GM13976 (cell line): ENCODE results near the gene FTSJ3.

ENCODE experiments used
- DNase-seq: peaks from one replicate; pipeline ENCODE4 v3.0.0; 2012; ENCODE audit warnings: low spot score
- in situ Hi-C: fragments of 300-500 bp; cut with MboI; formaldehyde crosslinking; loops from one replicate; pipeline ENCODE4 v1.12.0; 2022; ENCODE audit warnings: low sequenced_read_pairs, mixed read lengths, inconsistent platforms; ENCODE audit not compliant: unreplicated experiment
- TF ChIP-seq, protein P1 (sequence below): IDR thresholded peaks from 2 replicates; pipeline ENCODE4 v1.5.1; 2012; ENCODE audit warnings: borderline replicate concordance, mild to moderate bottlenecking; ENCODE audit not compliant: insufficient read depth; ENCODE audit errors: extremely low read depth, missing control alignments, control extremely low read depth

FTSJ3 gene

DNA sequence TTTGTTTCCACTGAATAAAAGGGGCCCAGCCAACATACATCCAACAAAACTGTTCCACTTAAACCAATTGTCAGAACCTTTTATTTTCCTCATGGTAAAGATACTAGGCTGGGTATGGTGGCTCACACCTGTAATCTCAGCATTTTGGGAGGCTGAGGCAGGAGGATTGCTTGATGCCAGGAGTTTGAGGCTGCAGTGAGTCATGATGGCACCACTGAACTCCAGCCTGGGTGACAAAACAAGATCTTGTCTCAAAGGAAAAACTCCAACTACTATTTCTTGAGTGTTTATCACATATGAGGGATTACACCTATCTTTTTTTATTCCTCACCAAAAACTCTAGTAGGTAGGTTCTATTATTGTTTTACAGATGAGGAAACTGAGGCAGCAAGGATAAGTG is 4.9 kb downstream of the FTSJ3 start:
- TF ChIP-seq, protein P1, sequence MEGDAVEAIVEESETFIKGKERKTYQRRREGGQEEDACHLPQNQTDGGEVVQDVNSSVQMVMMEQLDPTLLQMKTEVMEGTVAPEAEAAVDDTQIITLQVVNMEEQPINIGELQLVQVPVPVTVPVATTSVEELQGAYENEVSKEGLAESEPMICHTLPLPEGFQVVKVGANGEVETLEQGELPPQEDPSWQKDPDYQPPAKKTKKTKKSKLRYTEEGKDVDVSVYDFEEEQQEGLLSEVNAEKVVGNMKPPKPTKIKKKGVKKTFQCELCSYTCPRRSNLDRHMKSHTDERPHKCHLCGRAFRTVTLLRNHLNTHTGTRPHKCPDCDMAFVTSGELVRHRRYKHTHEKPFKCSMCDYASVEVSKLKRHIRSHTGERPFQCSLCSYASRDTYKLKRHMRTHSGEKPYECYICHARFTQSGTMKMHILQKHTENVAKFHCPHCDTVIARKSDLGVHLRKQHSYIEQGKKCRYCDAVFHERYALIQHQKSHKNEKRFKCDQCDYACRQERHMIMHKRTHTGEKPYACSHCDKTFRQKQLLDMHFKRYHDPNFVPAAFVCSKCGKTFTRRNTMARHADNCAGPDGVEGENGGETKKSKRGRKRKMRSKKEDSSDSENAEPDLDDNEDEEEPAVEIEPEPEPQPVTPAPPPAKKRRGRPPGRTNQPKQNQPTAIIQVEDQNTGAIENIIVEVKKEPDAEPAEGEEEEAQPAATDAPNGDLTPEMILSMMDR, result no peak
- no peak for DNase-seq

DNA sequence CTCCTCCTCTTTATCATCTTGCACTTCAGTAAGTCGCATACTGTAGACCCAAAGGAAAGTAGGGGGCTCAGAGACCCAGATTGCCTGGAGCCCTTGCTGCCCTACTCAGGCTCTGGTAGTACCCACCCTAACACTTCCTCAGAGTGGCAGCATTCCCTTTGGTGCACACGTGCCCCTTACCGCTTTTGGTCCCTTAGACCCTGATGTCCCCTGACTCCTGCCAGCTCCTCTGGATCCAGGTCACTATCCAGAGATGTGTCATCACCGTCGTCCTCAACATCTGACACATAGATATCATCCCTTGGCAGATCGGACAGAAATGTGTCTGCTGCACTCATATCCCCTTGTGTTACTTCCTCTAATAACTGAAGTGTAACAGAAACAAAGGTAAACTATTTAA is 5.7 kb downstream of the FTSJ3 start:
- TF ChIP-seq, protein P1, result no peak
- DNase-seq, result no peak
- in situ Hi-C loops, result loop anchor here (25.0 kb wide), 1 partner anchor 385 kb away; the partner anchor contains the start of gene CYB561

More for the DNA sequence above, 4.9 kb downstream of the FTSJ3 start:
- in situ Hi-C loops, result loop anchor here (25.0 kb wide), 1 partner anchor 385 kb away; the partner anchor contains the start of gene CYB561

DNA sequence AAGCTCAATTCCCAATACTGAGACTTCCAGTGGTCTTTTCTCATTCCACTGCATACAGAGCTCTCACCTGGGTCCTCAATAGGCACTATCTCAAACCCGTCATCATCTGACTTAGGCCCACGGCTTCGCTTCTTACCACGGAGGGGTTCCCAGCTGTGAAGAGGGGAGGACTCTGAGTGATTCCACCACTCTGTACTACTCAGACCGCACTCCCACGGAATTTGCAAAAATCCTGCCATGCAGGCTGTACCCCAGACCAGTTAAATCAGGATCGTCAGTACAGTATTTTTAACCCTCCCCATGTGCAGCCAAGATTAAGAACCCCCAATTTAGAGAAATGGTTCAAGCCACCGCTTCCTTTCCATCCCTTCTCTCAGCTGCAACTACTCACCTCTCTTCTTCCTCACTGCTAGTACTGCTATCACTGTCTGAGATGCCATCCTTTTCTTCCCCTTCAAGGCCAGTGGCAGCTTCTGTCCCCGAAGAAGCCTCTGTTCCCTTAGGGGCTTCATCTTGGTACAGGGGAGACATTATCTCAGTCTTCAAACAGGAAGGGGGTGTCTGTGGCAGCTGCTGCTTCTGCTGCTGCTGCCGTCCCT is 6.4 kb downstream of the FTSJ3 start:
- no peak for DNase-seq

DNA sequence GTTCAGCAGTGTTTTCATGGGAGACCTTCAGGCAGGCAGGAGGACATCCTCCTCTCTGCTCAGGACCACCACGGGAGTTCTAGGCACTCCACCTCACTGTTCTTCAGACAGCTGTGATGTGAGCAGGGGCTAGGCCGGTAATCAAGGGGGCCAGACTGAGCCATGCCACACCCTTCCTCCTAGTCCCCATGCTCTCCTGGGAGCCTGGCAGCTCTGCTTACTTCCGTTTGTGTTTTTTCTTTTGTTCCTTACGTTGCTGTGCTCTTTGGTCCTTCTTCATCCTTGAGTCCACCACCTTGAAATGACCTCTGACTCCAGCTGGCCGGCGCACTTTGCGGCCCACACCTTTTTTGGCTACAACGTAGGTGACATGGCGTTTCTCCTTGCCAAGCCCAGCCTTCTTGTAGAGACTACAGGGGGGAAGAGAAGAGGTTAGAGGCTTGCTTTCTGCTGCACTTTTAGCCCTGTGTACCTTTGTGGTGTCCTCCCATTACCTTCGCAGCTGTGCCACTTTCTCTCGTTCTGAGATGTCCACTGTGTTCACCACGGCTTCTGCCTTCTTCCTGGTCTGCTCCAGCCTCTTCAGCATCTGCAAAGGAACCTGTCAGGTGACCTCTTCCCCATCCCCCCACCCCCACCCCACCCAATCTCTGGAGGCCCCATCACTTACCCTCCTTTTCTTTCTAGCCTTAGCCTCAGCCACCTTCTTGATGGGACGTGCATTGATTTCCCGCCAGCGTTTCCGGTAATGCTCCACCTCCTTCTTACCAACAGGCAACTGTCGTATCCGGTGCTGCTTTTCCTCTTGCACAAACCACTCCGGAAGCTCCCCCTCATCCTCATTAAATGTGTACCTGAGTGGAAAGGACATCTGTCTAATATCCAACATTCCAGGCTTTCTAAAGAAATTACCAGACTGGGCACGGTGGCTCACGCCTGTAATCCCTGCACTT is 7.6 kb downstream of the FTSJ3 start:
- TF ChIP-seq, protein P1, result no peak
- in situ Hi-C loops, result loop anchor here (25.0 kb wide), 1 partner anchor 383 kb away; the partner anchor contains the start of gene CYB561
- no peak for DNase-seq

More for the DNA sequence above, 6.4 kb downstream of the FTSJ3 start:
- in situ Hi-C loops, result loop anchor here (25.0 kb wide), 1 partner anchor 384 kb away; the partner anchor contains the start of gene CYB561
- TF ChIP-seq, protein P1, result no peak

DNA sequence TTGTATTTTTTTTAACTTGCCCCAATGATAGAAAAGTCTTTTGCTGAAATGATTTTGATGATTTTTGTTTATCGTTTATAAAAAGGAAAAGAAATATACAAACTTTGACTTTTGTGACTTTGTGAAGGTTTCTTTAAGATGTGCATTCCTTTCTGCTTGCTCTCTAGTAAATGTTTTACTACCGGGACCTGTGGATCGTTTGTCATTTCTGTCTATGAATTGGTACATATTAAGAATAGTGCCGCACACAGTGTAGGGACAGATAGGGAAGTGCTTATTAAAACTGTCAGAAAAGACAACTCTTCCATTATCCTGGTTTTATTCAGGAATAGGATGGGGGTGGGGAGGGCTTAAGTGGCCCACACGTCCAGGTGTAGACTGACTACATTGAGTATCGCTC is 8.3 kb downstream of the FTSJ3 start:
- in situ Hi-C loops, result loop anchor here (25.0 kb wide), 1 partner anchor 382 kb away; the partner anchor contains the start of gene CYB561
- DNase-seq, result no peak
- TF ChIP-seq, protein P1, result no peak

DNA sequence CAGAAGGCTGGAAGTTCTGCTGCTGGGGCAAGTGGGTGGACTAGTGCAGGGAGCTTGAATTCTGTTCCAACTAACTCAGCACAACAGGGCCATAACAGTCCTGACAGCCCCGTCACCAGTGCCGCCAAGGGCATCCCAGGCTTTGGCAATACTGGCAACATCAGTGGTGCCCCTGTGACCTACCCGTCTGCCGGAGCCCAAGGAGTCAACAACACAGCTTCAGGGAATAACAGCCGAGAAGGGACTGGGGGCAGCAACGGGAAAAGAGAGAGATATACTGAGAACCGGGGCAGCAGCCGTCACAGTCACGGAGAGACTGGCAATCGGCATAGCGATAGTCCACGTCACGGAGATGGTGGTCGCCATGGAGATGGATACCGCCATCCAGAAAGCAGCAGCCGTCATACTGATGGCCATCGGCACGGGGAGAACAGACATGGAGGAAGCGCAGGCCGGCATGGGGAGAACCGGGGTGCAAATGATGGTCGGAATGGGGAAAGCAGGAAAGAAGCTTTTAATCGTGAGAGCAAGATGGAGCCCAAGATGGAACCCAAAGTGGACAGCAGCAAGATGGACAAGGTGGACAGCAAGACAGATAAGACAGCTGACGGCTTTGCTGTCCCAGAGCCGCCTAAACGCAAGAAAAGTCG is 9.6 kb downstream of the FTSJ3 start:
- TF ChIP-seq, protein P1, result no peak
- in situ Hi-C loops, result loop anchor here (25.0 kb wide), 1 partner anchor 381 kb away; the partner anchor contains the start of gene CYB561
- DNase-seq, result no peak
